Measurements from ENCODE around the gene HEXD.

HEXD gene

DNA sequence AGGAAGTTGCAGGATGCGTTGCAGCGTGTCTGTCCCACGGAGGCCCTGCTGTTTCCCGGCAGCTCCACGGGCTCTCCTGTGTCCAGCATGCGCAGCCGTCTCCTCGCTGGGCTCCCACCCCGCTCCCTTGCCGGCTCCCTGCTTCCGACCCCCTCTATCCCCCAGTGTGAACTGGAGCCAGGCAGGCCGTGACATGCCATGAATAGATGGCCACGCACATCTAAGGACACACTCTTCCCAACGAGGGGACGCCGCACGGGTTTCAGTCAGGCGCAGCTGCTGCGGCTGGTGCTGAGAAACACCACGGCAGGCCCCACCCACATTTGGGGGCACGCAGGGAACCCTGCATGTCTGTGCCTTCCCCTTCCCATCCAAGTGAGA, 9.2 kb upstream of the HEXD start:
- ChIA-PET POLR2A (no interaction called here), CTCF (interaction anchor here (0.7 to 1.1 kb wide), 2 partner anchors 87 to 179 kb away, joined by 4 read pairs; no protein-coding TSS in a partner anchor)
- no peak overlapping the region for H3K27ac ChIP-seq (ENCODE audit: extremely low read depth, low read depth, low read length)
- H3K9me3 ChIP-seq (ENCODE audit: control insufficient read depth, insufficient read depth, low read depth, low read length) = no peaks in the 10 kb centered on the region
- H3K36me3 ChIP-seq (ENCODE audit: control insufficient read depth in 2 of 2, insufficient read depth in 1 of 2, low read length in 2 of 2) = peaks cover 5 to 19% of the 10 kb centered on the region in 2 experiments; a peak in 2 of 3 replicates
- TF ChIP-seq ZNF341 (tag by site-specific recombination; IDR thresholded peaks at IDR 0.05; ENCODE audit: low read depth) = no peak
- TF ChIP-seq ZNF132 (tag by site-specific recombination; IDR thresholded peaks at IDR 0.05; ENCODE audit: borderline replicate concordance) = no peak
- no peak for TF ChIP-seq TRIM28 (IDR thresholded peaks at IDR 0.05; ENCODE audit: borderline replicate concordance, low read length)
- TF ChIP-seq ZNF239 (tag by site-specific recombination; IDR thresholded peaks at IDR 0.05) = no peak
- TF ChIP-seq ZNF146 (tag by site-specific recombination; IDR thresholded peaks at IDR 0.05) = no peak
- TF ChIP-seq ZNF747 (tag by site-specific recombination; IDR thresholded peaks at IDR 0.05) = no peak
- TF ChIP-seq ZNF585B (tag by site-specific recombination; IDR thresholded peaks at IDR 0.05) = no peak
- TF ChIP-seq ZNF140 (tag by site-specific recombination; IDR thresholded peaks at IDR 0.05) = no peak
- no peak for TF ChIP-seq ZNF37A (tag by site-specific recombination; IDR thresholded peaks at IDR 0.05)
- TF ChIP-seq ZNF843 (tag by site-specific recombination; IDR thresholded peaks at IDR 0.05) = no peak
- TF ChIP-seq ZFP3 (tag by site-specific recombination; IDR thresholded peaks at IDR 0.05; ENCODE audit: low read depth) = no peak
- no peak for TF ChIP-seq ZNF292 (tag by site-specific recombination; IDR thresholded peaks at IDR 0.05; ENCODE audit: borderline replicate concordance, low read depth)
- TF ChIP-seq, protein P1, sequence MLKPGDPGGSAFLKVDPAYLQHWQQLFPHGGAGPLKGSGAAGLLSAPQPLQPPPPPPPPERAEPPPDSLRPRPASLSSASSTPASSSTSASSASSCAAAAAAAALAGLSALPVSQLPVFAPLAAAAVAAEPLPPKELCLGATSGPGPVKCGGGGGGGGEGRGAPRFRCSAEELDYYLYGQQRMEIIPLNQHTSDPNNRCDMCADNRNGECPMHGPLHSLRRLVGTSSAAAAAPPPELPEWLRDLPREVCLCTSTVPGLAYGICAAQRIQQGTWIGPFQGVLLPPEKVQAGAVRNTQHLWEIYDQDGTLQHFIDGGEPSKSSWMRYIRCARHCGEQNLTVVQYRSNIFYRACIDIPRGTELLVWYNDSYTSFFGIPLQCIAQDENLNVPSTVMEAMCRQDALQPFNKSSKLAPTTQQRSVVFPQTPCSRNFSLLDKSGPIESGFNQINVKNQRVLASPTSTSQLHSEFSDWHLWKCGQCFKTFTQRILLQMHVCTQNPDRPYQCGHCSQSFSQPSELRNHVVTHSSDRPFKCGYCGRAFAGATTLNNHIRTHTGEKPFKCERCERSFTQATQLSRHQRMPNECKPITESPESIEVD (tag by site-specific recombination; IDR thresholded peaks at IDR 0.05) = no peak
- TF ChIP-seq, protein P2, sequence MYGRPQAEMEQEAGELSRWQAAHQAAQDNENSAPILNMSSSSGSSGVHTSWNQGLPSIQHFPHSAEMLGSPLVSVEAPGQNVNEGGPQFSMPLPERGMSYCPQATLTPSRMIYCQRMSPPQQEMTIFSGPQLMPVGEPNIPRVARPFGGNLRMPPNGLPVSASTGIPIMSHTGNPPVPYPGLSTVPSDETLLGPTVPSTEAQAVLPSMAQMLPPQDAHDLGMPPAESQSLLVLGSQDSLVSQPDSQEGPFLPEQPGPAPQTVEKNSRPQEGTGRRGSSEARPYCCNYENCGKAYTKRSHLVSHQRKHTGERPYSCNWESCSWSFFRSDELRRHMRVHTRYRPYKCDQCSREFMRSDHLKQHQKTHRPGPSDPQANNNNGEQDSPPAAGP (tag by site-specific recombination; IDR thresholded peaks at IDR 0.05) = no peak
- TF ChIP-seq ZNF391 (tag by site-specific recombination; IDR thresholded peaks at IDR 0.05; ENCODE audit: borderline replicate concordance, low read depth) = no peak
- no peak for TF ChIP-seq GLI4 (tag by site-specific recombination; IDR thresholded peaks at IDR 0.05)
- no peak for TF ChIP-seq ZXDB (tag by site-specific recombination; IDR thresholded peaks at IDR 0.05)
- no peak for TF ChIP-seq ZNF768 (tag by site-specific recombination; IDR thresholded peaks at IDR 0.05)
- H3K4me1 ChIP-seq (ENCODE audit: control insufficient read depth, insufficient read depth, low read length) = 0 out of 2 replicates have a peak, but pooled peaks cover 6% of the 10 kb centered on the region
- no peak overlapping the region for H3K4me3 ChIP-seq (ENCODE audit: low read depth, low read length)

DNA sequence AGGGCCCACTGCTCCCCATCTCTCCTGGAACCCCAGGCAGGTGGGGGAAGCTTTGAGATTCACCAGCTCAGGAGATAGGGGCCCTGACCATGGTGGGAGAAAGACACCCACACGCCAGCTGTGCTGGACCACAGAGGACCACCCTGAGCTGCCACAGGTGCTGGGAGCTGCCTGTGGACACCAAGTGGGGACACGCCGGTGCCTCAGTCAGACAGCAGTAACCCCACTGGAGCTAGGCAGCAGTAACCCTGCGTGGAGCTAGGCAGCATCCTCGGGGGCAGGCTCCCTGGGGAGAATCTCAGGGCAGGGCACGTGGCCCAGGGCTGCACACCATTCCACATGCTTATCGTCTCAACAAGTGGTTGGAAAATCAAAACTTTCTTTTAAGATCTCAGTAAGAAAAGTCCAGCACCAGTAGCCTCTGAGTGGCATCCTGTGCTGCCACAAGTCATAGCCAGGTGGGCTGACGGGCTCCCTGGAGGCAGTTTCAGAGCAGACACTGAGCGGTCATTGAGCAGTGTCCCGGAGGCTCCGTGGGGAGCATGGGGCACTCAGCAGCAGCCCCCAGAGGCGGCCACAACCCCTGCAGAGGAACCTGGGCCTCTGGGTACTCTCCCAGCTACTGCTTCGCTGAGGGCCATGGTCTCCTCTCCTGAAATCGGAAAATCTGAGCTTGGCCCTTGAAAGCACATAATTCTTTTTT, 8.0 kb upstream of the HEXD start:
- H3K4me1 ChIP-seq (ENCODE audit: control insufficient read depth, insufficient read depth, low read length) = 0 out of 2 replicates have a peak, but pooled peaks cover 6% of the 10 kb centered on the region
- POLR2A ChIA-PET = no interaction called here
- CTCF ChIA-PET = interaction anchor here (1.1 kb wide), 2 partner anchors 72 to 180 kb away, joined by 3 to 4 read pairs; no protein-coding TSS in a partner anchor
- H3K4me3 ChIP-seq (ENCODE audit: low read depth, low read length) = no peak overlapping the region
- no peaks in the 10 kb centered on the region for H3K9me3 ChIP-seq (ENCODE audit: control insufficient read depth, insufficient read depth, low read depth, low read length)
- peaks cover 8 to 15% of the 10 kb centered on the region in 2 experiments; a peak in 2 of 3 replicates for H3K36me3 ChIP-seq (ENCODE audit: control insufficient read depth in 2 of 2, insufficient read depth in 1 of 2, low read length in 2 of 2)
- H3K27ac ChIP-seq (ENCODE audit: extremely low read depth, low read depth, low read length) = no peak overlapping the region
- TF ChIP-seq YY1 (tag by site-specific recombination; IDR thresholded peaks at IDR 0.05) (no peak), ZNF623 (tag by site-specific recombination; IDR thresholded peaks at IDR 0.05) (no peak), SCRT1 (tag by site-specific recombination; IDR thresholded peaks at IDR 0.05; ENCODE audit: borderline replicate concordance) (peak; percentile 70), ZNF24 (tag by site-specific recombination; IDR thresholded peaks at IDR 0.05) (no peak), ZNF239 (tag by site-specific recombination; IDR thresholded peaks at IDR 0.05) (no peak), ZSCAN30 (tag by site-specific recombination; IDR thresholded peaks at IDR 0.05) (no peak), MYNN (tag by site-specific recombination; IDR thresholded peaks at IDR 0.05; ENCODE audit: borderline replicate concordance) (no peak), ZIC2 (tag by site-specific recombination; IDR thresholded peaks at IDR 0.05) (peak; percentile 86), OVOL3 (tag by site-specific recombination; IDR thresholded peaks at IDR 0.05) (no peak), ZNF654 (tag by site-specific recombination; IDR thresholded peaks at IDR 0.05; ENCODE audit: low read depth) (no peak), SCRT2 (tag by site-specific recombination; IDR thresholded peaks at IDR 0.05) (peak; percentile 88)
- TF ChIP-seq, protein P3, sequence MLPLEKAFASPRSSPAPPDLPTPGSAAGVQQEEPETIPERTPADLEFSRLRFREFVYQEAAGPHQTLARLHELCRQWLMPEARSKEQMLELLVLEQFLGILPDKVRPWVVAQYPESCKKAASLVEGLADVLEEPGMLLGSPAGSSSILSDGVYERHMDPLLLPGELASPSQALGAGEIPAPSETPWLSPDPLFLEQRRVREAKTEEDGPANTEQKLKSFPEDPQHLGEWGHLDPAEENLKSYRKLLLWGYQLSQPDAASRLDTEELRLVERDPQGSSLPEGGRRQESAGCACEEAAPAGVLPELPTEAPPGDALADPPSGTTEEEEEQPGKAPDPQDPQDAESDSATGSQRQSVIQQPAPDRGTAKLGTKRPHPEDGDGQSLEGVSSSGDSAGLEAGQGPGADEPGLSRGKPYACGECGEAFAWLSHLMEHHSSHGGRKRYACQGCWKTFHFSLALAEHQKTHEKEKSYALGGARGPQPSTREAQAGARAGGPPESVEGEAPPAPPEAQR (tag by site-specific recombination; IDR thresholded peaks at IDR 0.05) = no peak
- TF ChIP-seq, protein P4, sequence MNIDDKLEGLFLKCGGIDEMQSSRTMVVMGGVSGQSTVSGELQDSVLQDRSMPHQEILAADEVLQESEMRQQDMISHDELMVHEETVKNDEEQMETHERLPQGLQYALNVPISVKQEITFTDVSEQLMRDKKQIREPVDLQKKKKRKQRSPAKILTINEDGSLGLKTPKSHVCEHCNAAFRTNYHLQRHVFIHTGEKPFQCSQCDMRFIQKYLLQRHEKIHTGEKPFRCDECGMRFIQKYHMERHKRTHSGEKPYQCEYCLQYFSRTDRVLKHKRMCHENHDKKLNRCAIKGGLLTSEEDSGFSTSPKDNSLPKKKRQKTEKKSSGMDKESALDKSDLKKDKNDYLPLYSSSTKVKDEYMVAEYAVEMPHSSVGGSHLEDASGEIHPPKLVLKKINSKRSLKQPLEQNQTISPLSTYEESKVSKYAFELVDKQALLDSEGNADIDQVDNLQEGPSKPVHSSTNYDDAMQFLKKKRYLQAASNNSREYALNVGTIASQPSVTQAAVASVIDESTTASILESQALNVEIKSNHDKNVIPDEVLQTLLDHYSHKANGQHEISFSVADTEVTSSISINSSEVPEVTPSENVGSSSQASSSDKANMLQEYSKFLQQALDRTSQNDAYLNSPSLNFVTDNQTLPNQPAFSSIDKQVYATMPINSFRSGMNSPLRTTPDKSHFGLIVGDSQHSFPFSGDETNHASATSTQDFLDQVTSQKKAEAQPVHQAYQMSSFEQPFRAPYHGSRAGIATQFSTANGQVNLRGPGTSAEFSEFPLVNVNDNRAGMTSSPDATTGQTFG (tag by site-specific recombination; IDR thresholded peaks at IDR 0.05; ENCODE audit: borderline replicate concordance) = no peak
